Adrenal gland (tissue), 12 donors: ENCODE measurements around the gene DST. TPM values are rescaled to one million over a fixed set of nuclear protein-coding genes. Genes with fewer than 3 reads are reported as not detected.

Experiments used
- DNase-seq, 7 donors: peaks; one replicate each; pipeline ENCODE4 v3.0.0-alpha.2; 2019 to 2020
- H3K27ac ChIP-seq, 5 donors: fragments of 200-600 bp; sonication (generic) in 4 of 5; 1 replicate in 3 of 5; 2 replicates in 2 of 5; pipeline versions ENCODE4 v1.5.1 to v1.8.0; 2016 to 2020; ENCODE audit warnings: mild to moderate bottlenecking in 1 of 5
- H3K27me3 ChIP-seq: fragments of 200-600 bp; 2 replicates; pipeline ENCODE4 v1.8.0; 2021
- H3K36me3 ChIP-seq, 2 donors: fragments of 200-600 bp; replicated peaks in 1 of 2; 1 replicate in 1 of 2; 2 replicates in 1 of 2; pipeline versions ENCODE4 v1.5.1 to v1.8.0; 2018 to 2022
- H3K4me1 ChIP-seq, 2 donors: fragments of 200-600 bp; replicated peaks in 1 of 2; 1 replicate in 1 of 2; 2 replicates in 1 of 2; pipeline versions ENCODE4 v1.5.1 to v1.8.0; 2018 to 2021
- H3K4me3 ChIP-seq, 4 donors: fragments of 200-600 bp; sonication (generic) in 3 of 4; one replicate each; pipeline ENCODE4 v1.5.1; 2016 to 2018
- H3K9me3 ChIP-seq, 3 donors: fragments of 200-600 bp; sonication (generic) in 1 of 3; replicated peaks in 1 of 3; 1 replicate in 2 of 3; 2 replicates in 1 of 3; pipeline versions ENCODE4 v1.5.1 to v1.8.0; 2016 to 2021
- POLR2A ChIP-seq, 2 donors: fragments of 450-650 bp; IDR thresholded peaks; one replicate each; pipeline ENCODE4 v1.6.1; 2017; ENCODE audit warnings: antibody characterized with exemption in 2 of 2, mild to moderate bottlenecking in 2 of 2, moderate library complexity in 1 of 2
- WGBS, 4 donors: extraction: QIAGEN DNeasy Blood & Tissue Kit in 2 of 4; methylation state at CpG; one replicate each; pipeline versions ENCODE4 v1.1.5 to v1.1.7; 2013 to 2017; 5-methylcytosine and 5-hydroxymethylcytosine counted together
- intact Hi-C, 2 donors: fragments of 100-400 bp; cut with DNase I; formaldehyde crosslinking; loops; one replicate each; pipeline versions ENCODE4 v1.14.1 to v1.15.0; 2022 to 2023
- polyA plus RNA-seq, 3 donors: library from polyadenylated mRNA; stranded (reverse); fragments of 200-250 nt in 2 of 3; fragments of 350-450 nt in 1 of 3; fragmentation: Illumina TruSeq in 1 of 3; extraction: RNeasy Lipid Tissue Mini Kit (QIAGEN cat#74804) in 1 of 3; gene quantifications; one replicate each; pipeline ENCODE4 v1.2.3, GENCODE V29; 2013 to 2014
- total RNA-seq, 9 donors: library from RNA; depleted of rRNA in 4 of 9; stranded (reverse); fragments of >200 nt in 4 of 9; fragments of 120-200 nt in 1 of 9; fragmentation: NEBNext Ultra II Directional in 1 of 9; extraction: Animal tissue kit (Norgen Biotek cat#: 25700) in 1 of 9; gene quantifications; one replicate each; pipeline versions ENCODE4 v1.1.0 to v1.2.4, GENCODE V29; 2013 to 2023
- TF ChIP-seq, protein P1 (sequence below), 6 experiments: fragments of 450-650 bp in 4 of 6; fragments of 200-600 bp in 2 of 6; sonication (generic) in 1 of 6; IDR thresholded peaks; 1 replicate in 5 of 6; 2 replicates in 1 of 6; pipeline versions ENCODE4 v1.5.1 to v1.8.0; 2016 to 2021; ENCODE audit warnings: antibody characterized with exemption in 6 of 6, mild to moderate bottlenecking in 2 of 6, moderate library complexity in 1 of 6
- donor health status: healthy with polysubstance abuse.
- donor health status: Bipolar disorder and iron deficiency.
- donor health status: DM: yes; HTN: yes; CAD: no.
- donor health status: DM: no; HTN: no; CAD: no.
- donor health status: DM: no; HTN: no; CAD: no.
- donor health status: DM: yes; HTN: yes; CAD: no.

The DST gene
- total and polyA plus RNA-seq, 12 donors = 105 to 418 (median 265) TPM

GRCh38 chr6:56644366-56644765 is 1.7 kb upstream of the DST start:
- no peak overlapping the region for H3K27ac ChIP-seq

GRCh38 chr6:56643379-56644089 is 845 bp upstream of the DST start:
- no peak for DNase-seq
- intact Hi-C loops = no loop called here
- no peaks in the 10 kb centered on the region for H3K27me3 ChIP-seq
- TF ChIP-seq, protein P1, sequence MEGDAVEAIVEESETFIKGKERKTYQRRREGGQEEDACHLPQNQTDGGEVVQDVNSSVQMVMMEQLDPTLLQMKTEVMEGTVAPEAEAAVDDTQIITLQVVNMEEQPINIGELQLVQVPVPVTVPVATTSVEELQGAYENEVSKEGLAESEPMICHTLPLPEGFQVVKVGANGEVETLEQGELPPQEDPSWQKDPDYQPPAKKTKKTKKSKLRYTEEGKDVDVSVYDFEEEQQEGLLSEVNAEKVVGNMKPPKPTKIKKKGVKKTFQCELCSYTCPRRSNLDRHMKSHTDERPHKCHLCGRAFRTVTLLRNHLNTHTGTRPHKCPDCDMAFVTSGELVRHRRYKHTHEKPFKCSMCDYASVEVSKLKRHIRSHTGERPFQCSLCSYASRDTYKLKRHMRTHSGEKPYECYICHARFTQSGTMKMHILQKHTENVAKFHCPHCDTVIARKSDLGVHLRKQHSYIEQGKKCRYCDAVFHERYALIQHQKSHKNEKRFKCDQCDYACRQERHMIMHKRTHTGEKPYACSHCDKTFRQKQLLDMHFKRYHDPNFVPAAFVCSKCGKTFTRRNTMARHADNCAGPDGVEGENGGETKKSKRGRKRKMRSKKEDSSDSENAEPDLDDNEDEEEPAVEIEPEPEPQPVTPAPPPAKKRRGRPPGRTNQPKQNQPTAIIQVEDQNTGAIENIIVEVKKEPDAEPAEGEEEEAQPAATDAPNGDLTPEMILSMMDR (IDR thresholded peaks at IDR 0.05) = no peak
- no peak for TF ChIP-seq POLR2A (IDR thresholded peaks at IDR 0.05)
- no peaks in the 10 kb centered on the region for H3K9me3 ChIP-seq
- peaks cover 0 to 22% of the 10 kb centered on the region in 2 donors for H3K36me3 ChIP-seq
- no peak overlapping the region for H3K27ac ChIP-seq
- 95 to 97% (median 95%) methylated on average over 4 of the region's 4 CpGs for WGBS, 4 donors
- no peak overlapping the region for H3K4me3 ChIP-seq
- peaks cover 5 to 9% of the 10 kb centered on the region in 2 donors for H3K4me1 ChIP-seq

More at GRCh38 chr6:56644366-56644765, 1.7 kb upstream of the DST start:
- H3K36me3 ChIP-seq = peaks cover 0 to 13% of the 10 kb centered on the region in 2 donors
- intact Hi-C loops = no loop called here
- no peak for DNase-seq
- H3K27me3 ChIP-seq = no peaks in the 10 kb centered on the region
- peaks cover 9 to 10% of the 10 kb centered on the region in 2 donors for H3K4me1 ChIP-seq
- H3K4me3 ChIP-seq = no peak overlapping the region
- H3K9me3 ChIP-seq = no peaks in the 10 kb centered on the region
- TF ChIP-seq, protein P1 (IDR thresholded peaks at IDR 0.05) = no peak
- no peak for TF ChIP-seq POLR2A (IDR thresholded peaks at IDR 0.05)
- WGBS, 4 donors = 92 to 98% (median 94%) methylated on average over 5 of the region's 5 CpGs

GRCh38 chr6:56640374-56640773 is 2.3 kb downstream of the DST start:
- Histone ChIP-seq H3K27me3 (no peaks in the 10 kb centered on the region), H3K27ac (no peak overlapping the region), H3K36me3 (peaks cover 0 to 36% of the 10 kb centered on the region in 2 donors), H3K4me3 (no peak overlapping the region), H3K4me1 (no peaks in the 10 kb centered on the region), H3K9me3 (no peaks in the 10 kb centered on the region)
- TF ChIP-seq, protein P1 (IDR thresholded peaks at IDR 0.05) = no peak
- TF ChIP-seq POLR2A (IDR thresholded peaks at IDR 0.05) = no peak
- DNase-seq = no peak
- WGBS, 4 donors = 88 to 97% (median 94%) methylated on average over 4 of the region's 4 CpGs
- intact Hi-C loops = no loop called here

DNA sequence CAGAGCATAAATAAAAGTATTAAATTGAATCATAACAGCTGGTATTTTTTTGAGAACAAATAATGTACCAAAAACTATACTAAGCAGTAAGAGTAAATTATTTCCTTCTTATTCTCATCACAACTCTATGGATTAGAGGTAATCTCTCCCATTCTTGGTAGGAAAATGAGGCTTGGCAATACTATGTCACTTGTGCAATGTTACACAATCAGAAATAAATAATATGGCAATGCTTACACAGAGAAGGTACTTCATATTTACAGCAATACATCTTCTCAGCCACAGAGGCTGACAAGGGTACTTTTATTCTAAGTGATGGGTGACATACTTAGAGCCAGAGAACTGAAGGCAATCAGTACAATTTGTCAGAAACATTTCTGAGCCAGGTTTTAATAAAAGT is 3.9 kb downstream of the DST start:
- no peak for DNase-seq
- Histone ChIP-seq H3K27ac (no peak overlapping the region), H3K4me3 (no peak overlapping the region), H3K9me3 (no peaks in the 10 kb centered on the region), H3K4me1 (no peaks in the 10 kb centered on the region), H3K27me3 (no peaks in the 10 kb centered on the region), H3K36me3 (peaks cover 0 to 50% of the 10 kb centered on the region in 2 donors)
- TF ChIP-seq, protein P1 (IDR thresholded peaks at IDR 0.05) = no peak
- TF ChIP-seq POLR2A (IDR thresholded peaks at IDR 0.05) = no peak
- intact Hi-C loops = loop anchor here in 1 of 2 donors (5.0 to 10.0 kb wide), 2 partner anchors 59 to 216 kb away; no protein-coding TSS in a partner anchor
